Small intestine (tissue), 7 donors: ENCODE measurements around the gene CYTH3. TPM values are rescaled to one million over a fixed set of nuclear protein-coding genes. Genes with fewer than 3 reads are reported as not detected.
"Not testable (repeated sequence)": the region's sequence is repeated elsewhere in the genome, so short reads cannot be mapped to it uniquely, and the experiment has no call there.

Source experiments
- DNase-seq, 2 donors: peaks; one replicate each; pipeline versions ENCODE4 v3.0.0 to v3.0.0-alpha.2; 2013
- FAIRE-seq: peaks from 2 replicates; lab custom pipeline; 2012; peaks lifted over from hg19 to GRCh38; lab: Jason Lieb, UNC
- H3K27ac ChIP-seq, 3 donors: one replicate each; pipeline ENCODE4 v1.5.1; 2013; ENCODE audit warnings: low read length in 2 of 3, mild to moderate bottlenecking in 2 of 3, control low read depth in 1 of 3, inconsistent platforms in 1 of 3, low read depth in 1 of 3, moderate library complexity in 1 of 3
- H3K27me3 ChIP-seq, 3 donors: one replicate each; pipeline ENCODE4 v1.6.1; 2013; ENCODE audit warnings: low read length in 3 of 3, inconsistent platforms in 1 of 3; ENCODE audit not compliant: control insufficient read depth in 3 of 3, insufficient read depth in 3 of 3
- H3K36me3 ChIP-seq, 3 donors: one replicate each; pipeline ENCODE4 v1.6.1; 2013; ENCODE audit warnings: low read length in 3 of 3, inconsistent platforms in 1 of 3, low read depth in 1 of 3, mild to moderate bottlenecking in 1 of 3, moderate library complexity in 1 of 3; ENCODE audit not compliant: control insufficient read depth in 3 of 3, insufficient read depth in 2 of 3
- H3K4me1 ChIP-seq, 3 donors: one replicate each; pipeline ENCODE4 v1.6.1; 2013; ENCODE audit warnings: low read length in 2 of 3, inconsistent platforms in 1 of 3, low read depth in 1 of 3, mild to moderate bottlenecking in 1 of 3, moderate library complexity in 1 of 3; ENCODE audit not compliant: control insufficient read depth in 3 of 3, insufficient read depth in 2 of 3
- H3K4me3 ChIP-seq, 3 donors: one replicate each; pipeline ENCODE4 v1.5.1; 2013; ENCODE audit warnings: low read length in 3 of 3, control low read depth in 1 of 3, inconsistent platforms in 1 of 3, low read depth in 1 of 3, mild to moderate bottlenecking in 1 of 3, moderate library complexity in 1 of 3
- H3K9me3 ChIP-seq, 2 donors: one replicate each; pipeline ENCODE4 v1.6.1; 2013; ENCODE audit warnings: low read depth in 1 of 2, low read length in 1 of 2; ENCODE audit not compliant: control insufficient read depth in 2 of 2, insufficient read depth in 1 of 2
- WGBS, 3 donors: extraction: QIAGEN DNeasy Blood & Tissue Kit; methylation state at CpG; one replicate each; pipeline ENCODE4 v1.1.7; 2013; 5-methylcytosine and 5-hydroxymethylcytosine counted together
- polyA plus RNA-seq, 4 donors: library from polyadenylated mRNA; stranded (reverse) in 3 of 4; unstranded in 1 of 4; fragments of 200-250 nt in 3 of 4; fragments of 120-200 nt in 1 of 4; gene quantifications; one replicate each; pipeline versions ENCODE4 v1.2.1 to v1.2.3, GENCODE V29; 2013
- donor health status: healthy with polysubstance abuse.
- donor health status: control.
- donor health status: control.
- donor health status: Bipolar disorder and iron deficiency.
- donor health status: healthy.

The CYTH3 gene
- polyA plus RNA-seq, 4 donors, result 21.3 to 27.3 (median 24.4) TPM

- 64 to 81% (median 76%) methylated on average over 8 to 9 of the region's 9 CpGs for WGBS, 3 donors
- not testable (repeated sequence) for H3K36me3 ChIP-seq, H3K9me3 ChIP-seq, H3K4me1 ChIP-seq, DNase-seq, H3K27me3 ChIP-seq, H3K4me3 ChIP-seq, FAIRE-seq
- H3K27ac ChIP-seq, result peak overlapping the region in 2 of 3 donors; percentile 28 to 52
Observed at GRCh38 chr7:6229284-6229683, 43.1 kb downstream of the CYTH3 start.

- no peaks in the 10 kb centered on the region for H3K9me3 ChIP-seq
- peaks cover 0 to 4% (median 0%) of the 10 kb centered on the region in 3 donors for H3K36me3 ChIP-seq
- H3K27me3 ChIP-seq, result no peaks in the 10 kb centered on the region
- H3K27ac ChIP-seq, result peak overlapping the region in 2 of 3 donors; percentile 52 to 68
- peaks cover 2 to 7% (median 3%) of the 10 kb centered on the region in 3 donors for H3K4me1 ChIP-seq
- DNase-seq (peak in 1 of 2 donors; percentile 50), FAIRE-seq (no peak)
- whole genome bisulfite sequencing, 3 donors, result 32 to 67% (median 66%) methylated on average over 9 of the region's 9 CpGs
- no peak overlapping the region for H3K4me3 ChIP-seq
Observed at GRCh38 chr7:6228361-6229229, 43.8 kb downstream of the CYTH3 start.

GRCh38 chr7:6227294-6227846 is 45.1 kb downstream of the CYTH3 start:
- DNase-seq, result no peak

GRCh38 chr7:6226194-6226799 is 46.1 kb downstream of the CYTH3 start:
- Histone ChIP-seq H3K36me3 (no peaks in the 10 kb centered on the region), H3K4me1 (peaks cover 0 to 7% (median 0%) of the 10 kb centered on the region in 3 donors), H3K27me3 (no peaks in the 10 kb centered on the region), H3K27ac (peak overlapping the region in 2 of 3 donors; percentile 17 to 63), H3K4me3 (no peak overlapping the region), H3K9me3 (no peaks in the 10 kb centered on the region)
- peak; percentile 46 to 69 for DNase-seq
- 13 to 37% (median 19%) methylated on average over 3 of the region's 3 CpGs for WGBS, 3 donors
- no peak for FAIRE-seq

More at GRCh38 chr7:6227294-6227846, 45.1 kb downstream of the CYTH3 start:
- Histone ChIP-seq H3K9me3 (no peaks in the 10 kb centered on the region), H3K4me1 (peaks cover 0 to 7% (median 2%) of the 10 kb centered on the region in 3 donors), H3K4me3 (no peak overlapping the region), H3K36me3 (peaks cover 0 to 3% (median 0%) of the 10 kb centered on the region in 3 donors), H3K27ac (peak overlapping the region in 2 of 3 donors; percentile 9 to 52), H3K27me3 (no peaks in the 10 kb centered on the region)
- no peak for FAIRE-seq
- WGBS, 3 donors, result 61 to 77% (median 64%) methylated on average over 5 of the region's 5 CpGs

GRCh38 chr7:6223411-6223810 is 49.0 kb downstream of the CYTH3 start:
- H3K36me3 ChIP-seq, H3K27ac ChIP-seq, FAIRE-seq, H3K4me1 ChIP-seq, H3K27me3 ChIP-seq, DNase-seq, H3K9me3 ChIP-seq, H3K4me3 ChIP-seq: not testable (repeated sequence)
- WGBS, 3 donors, result 50 to 87% (median 77%) methylated on average over 4 of the region's 4 CpGs

GRCh38 chr7:6223010-6223409 is 49.4 kb downstream of the CYTH3 start:
- not testable (repeated sequence) for FAIRE-seq, H3K4me1 ChIP-seq

GRCh38 chr7:6221340-6222319 is 50.8 kb downstream of the CYTH3 start:
- peak in 1 of 2 donors; percentile 7 for DNase-seq
- Histone ChIP-seq H3K9me3 (no peaks in the 10 kb centered on the region), H3K4me3 (no peak overlapping the region), H3K36me3 (no peaks in the 10 kb centered on the region), H3K27ac (peak overlapping the region in 1 of 3 donors; percentile 52), H3K4me1 (peaks cover 0 to 7% (median 0%) of the 10 kb centered on the region in 3 donors), H3K27me3 (no peaks in the 10 kb centered on the region)
- no peak for FAIRE-seq
- 69 to 86% (median 75%) methylated on average over 9 of the region's 9 CpGs for WGBS, 3 donors

More at GRCh38 chr7:6223010-6223409, 49.4 kb downstream of the CYTH3 start:
- not testable (repeated sequence) for H3K27ac ChIP-seq, DNase-seq, H3K4me3 ChIP-seq, H3K9me3 ChIP-seq, H3K36me3 ChIP-seq, H3K27me3 ChIP-seq
- WGBS, 3 donors, result 96 to 99% (median 97%) methylated on average over 22 to 25 of the region's 25 CpGs
